ENCODE data around the gene RAB26. TPM values are rescaled to one million over a fixed set of nuclear protein-coding genes. Genes with fewer than 3 reads are reported as not detected.
"Not testable (repeated sequence)": the region's sequence is repeated elsewhere in the genome, so short reads cannot be mapped to it uniquely, and the experiment has no call there.

Gene RAB26
- total and polyA plus RNA-seq, 4 donors: 1.9 to 3.9 (median 3.0) TPM

DNA sequence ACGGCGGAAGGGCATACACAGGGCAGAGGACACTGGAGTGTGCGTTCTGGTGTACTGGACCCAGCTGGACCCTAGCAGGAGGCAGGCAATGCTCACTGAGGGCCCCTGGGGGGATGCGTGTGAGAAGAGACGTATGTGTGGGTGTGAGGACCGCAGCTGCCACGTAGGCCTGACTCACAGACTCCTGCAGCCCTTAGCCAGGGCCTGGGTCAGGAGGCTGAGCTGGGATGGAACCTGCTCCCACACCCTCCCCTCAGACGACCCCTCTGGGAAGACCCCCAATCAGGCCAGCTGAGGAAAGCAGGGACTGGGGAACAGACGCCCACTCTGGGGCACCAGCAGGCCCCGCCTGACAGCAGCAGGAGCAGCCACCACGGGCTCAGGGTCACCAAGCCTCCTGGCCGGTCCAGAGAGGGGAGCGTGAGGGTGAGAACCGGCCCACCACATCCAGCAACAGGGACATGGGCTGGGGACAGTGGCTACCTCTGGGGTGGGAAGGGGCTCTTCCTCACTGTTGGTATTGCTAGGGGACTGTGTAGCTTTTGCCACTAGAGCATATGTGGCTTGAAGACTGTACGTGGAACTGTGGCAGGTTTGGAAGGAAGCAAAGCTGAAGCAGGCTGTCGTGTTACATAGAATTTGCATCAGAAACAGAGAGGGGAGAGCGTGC is 41.2 kb upstream of the RAB26 start:
- H3K9ac ChIP-seq (ENCODE audit: low read depth in 1 of 2, low read length in 2 of 2); H3K9me3 ChIP-seq (ENCODE audit: control insufficient read depth in 4 of 4, low read length in 3 of 4); H3K4me1 ChIP-seq (ENCODE audit: control insufficient read depth in 4 of 4, insufficient read depth in 4 of 4, low read length in 3 of 4); H3K27ac ChIP-seq (ENCODE audit: low read depth in 1 of 2, low read length in 2 of 2); DNase-seq (ENCODE audit: low spot score); H3K27me3 ChIP-seq (ENCODE audit: control insufficient read depth in 4 of 4, insufficient read depth in 4 of 4, low read length in 3 of 4); H3K4me3 ChIP-seq (ENCODE audit: low read depth in 1 of 3, low read length in 3 of 3): not testable (repeated sequence)
- peaks cover 0 to 31% (median 16%) of the 10 kb centered on the region in 4 donors for H3K36me3 ChIP-seq (ENCODE audit: control insufficient read depth in 4 of 4, insufficient read depth in 3 of 4, low read depth in 1 of 4, low read length in 3 of 4)
- 94% methylated on average over 17 of the region's 17 CpGs for WGBS

DNA sequence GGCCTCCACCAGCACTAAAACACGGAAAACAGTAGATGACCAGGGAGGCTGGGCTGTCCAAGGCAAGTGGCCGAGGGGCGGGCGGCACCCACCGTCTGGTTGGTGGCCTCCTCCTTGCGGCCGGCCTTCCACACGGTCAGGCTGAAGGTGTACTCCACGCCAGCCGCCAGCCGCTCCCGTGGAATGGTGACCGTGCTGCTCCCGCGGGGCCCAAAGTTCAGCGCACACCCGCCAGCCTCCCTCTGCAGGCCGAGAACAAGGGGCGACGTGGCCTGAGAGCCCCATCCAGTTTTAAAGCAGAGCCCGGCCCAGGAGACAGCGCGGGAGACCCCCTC is 40.7 kb upstream of the RAB26 start:
- H3K36me3 ChIP-seq (ENCODE audit: control insufficient read depth in 4 of 4, insufficient read depth in 3 of 4, low read depth in 1 of 4, low read length in 3 of 4): peaks cover 0 to 27% (median 13%) of the 10 kb centered on the region in 4 donors
- H3K27ac ChIP-seq (ENCODE audit: low read depth in 1 of 2, low read length in 2 of 2); H3K4me3 ChIP-seq (ENCODE audit: low read depth in 1 of 3, low read length in 3 of 3); H3K9me3 ChIP-seq (ENCODE audit: control insufficient read depth in 4 of 4, low read length in 3 of 4); H3K27me3 ChIP-seq (ENCODE audit: control insufficient read depth in 4 of 4, insufficient read depth in 4 of 4, low read length in 3 of 4); H3K9ac ChIP-seq (ENCODE audit: low read depth in 1 of 2, low read length in 2 of 2); H3K4me1 ChIP-seq (ENCODE audit: control insufficient read depth in 4 of 4, insufficient read depth in 4 of 4, low read length in 3 of 4); DNase-seq (ENCODE audit: low spot score): not testable (repeated sequence)
- WGBS: 95% methylated on average over 23 of the region's 23 CpGs

DNA sequence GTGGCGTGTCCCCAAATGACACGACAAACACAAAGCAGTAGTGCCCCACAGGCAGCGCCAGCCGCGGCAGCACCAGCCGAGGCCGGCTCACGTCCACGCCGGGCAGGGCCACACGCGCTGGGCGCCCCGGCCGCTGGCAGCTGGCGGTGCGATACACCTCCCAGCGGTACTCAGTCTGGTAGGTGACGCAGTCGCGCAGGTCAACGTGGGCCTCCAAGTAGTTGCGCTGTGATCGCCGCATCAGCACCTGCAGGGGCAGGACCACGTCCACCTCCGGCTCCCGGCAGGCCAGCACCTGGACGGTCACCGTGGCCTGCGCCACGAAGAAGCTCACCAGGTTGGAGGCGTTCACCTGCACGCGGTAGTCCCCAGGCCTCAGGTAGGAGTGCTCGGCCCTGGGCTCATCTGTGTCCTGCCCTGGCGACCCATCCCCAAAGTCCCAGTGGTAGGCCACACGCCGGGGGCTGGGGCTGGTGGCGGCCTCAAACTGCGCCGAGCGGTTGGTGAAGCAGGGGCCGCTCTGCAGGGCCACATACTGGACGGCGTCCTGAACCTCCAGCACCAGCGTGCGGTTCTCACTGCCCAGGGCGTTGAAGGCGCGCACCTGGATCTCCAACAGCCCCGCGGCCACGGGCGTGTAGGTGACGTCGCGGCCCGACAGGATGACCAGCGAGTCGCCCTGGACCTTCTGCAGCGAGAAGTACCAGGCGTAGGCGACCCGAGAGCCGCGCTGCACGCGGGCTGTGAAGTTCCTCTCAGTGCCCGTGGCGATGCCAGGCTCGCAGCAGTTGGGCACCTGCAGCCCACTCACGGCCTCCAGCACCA is 39.8 kb upstream of the RAB26 start:
- H3K4me1 ChIP-seq (ENCODE audit: control insufficient read depth in 4 of 4, insufficient read depth in 4 of 4, low read length in 3 of 4); H3K4me3 ChIP-seq (ENCODE audit: low read depth in 1 of 3, low read length in 3 of 3); H3K9me3 ChIP-seq (ENCODE audit: control insufficient read depth in 4 of 4, low read length in 3 of 4); H3K9ac ChIP-seq (ENCODE audit: low read depth in 1 of 2, low read length in 2 of 2); H3K27me3 ChIP-seq (ENCODE audit: control insufficient read depth in 4 of 4, insufficient read depth in 4 of 4, low read length in 3 of 4); DNase-seq (ENCODE audit: low spot score); H3K27ac ChIP-seq (ENCODE audit: low read depth in 1 of 2, low read length in 2 of 2): not testable (repeated sequence)
- peaks cover 0 to 25% (median 12%) of the 10 kb centered on the region in 4 donors for H3K36me3 ChIP-seq (ENCODE audit: control insufficient read depth in 4 of 4, insufficient read depth in 3 of 4, low read depth in 1 of 4, low read length in 3 of 4)
- 97% methylated on average over 73 of the region's 73 CpGs for WGBS

DNA sequence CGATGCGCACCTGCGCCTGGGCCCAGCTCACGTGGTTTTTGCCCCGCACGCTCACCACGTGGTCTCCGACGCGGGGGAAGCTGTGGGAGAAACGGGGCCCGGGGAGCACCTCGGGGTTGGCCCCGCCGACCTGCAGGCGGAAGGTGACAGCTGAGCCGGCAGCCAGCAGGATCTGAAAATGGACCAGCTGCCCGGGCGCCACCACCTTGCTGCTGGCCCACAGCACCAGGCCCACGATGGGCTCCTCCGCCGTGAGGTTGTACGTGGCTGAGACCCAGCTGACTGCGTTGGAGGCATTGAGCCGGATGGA is 39.2 kb upstream of the RAB26 start:
- not testable (repeated sequence) for H3K9me3 ChIP-seq (ENCODE audit: control insufficient read depth in 4 of 4, low read length in 3 of 4); H3K4me1 ChIP-seq (ENCODE audit: control insufficient read depth in 4 of 4, insufficient read depth in 4 of 4, low read length in 3 of 4); H3K27ac ChIP-seq (ENCODE audit: low read depth in 1 of 2, low read length in 2 of 2); H3K4me3 ChIP-seq (ENCODE audit: low read depth in 1 of 3, low read length in 3 of 3); DNase-seq (ENCODE audit: low spot score); H3K27me3 ChIP-seq (ENCODE audit: control insufficient read depth in 4 of 4, insufficient read depth in 4 of 4, low read length in 3 of 4); H3K9ac ChIP-seq (ENCODE audit: low read depth in 1 of 2, low read length in 2 of 2)
- peaks cover 0 to 25% (median 12%) of the 10 kb centered on the region in 4 donors for H3K36me3 ChIP-seq (ENCODE audit: control insufficient read depth in 4 of 4, insufficient read depth in 3 of 4, low read depth in 1 of 4, low read length in 3 of 4)
- 98% methylated on average over 25 of the region's 25 CpGs for WGBS

DNA sequence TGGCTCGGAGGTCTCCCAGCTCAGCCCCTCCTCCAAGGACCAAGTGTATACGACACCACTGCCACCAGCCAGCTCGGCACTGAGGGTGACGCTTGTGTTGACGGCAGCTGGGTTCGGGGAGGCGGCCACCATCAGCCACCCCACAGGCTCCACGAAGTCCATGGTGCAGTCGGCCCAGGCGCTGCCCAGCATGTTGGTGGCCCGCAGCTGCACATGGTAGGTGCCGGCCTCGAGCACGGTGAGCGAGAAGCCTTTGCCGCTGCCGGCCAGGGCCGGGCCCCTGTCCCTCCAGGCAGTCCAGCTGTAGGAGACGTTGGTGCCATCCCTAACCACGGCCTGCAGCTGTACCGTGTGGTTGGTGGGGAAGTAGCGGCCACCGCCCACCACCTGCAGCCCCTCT is 38.6 kb upstream of the RAB26 start:
- 95% methylated on average over 22 of the region's 23 CpGs for WGBS
- not testable (repeated sequence) for DNase-seq (ENCODE audit: low spot score); H3K27me3 ChIP-seq (ENCODE audit: control insufficient read depth in 4 of 4, insufficient read depth in 4 of 4, low read length in 3 of 4); H3K9me3 ChIP-seq (ENCODE audit: control insufficient read depth in 4 of 4, low read length in 3 of 4); H3K27ac ChIP-seq (ENCODE audit: low read depth in 1 of 2, low read length in 2 of 2); H3K4me1 ChIP-seq (ENCODE audit: control insufficient read depth in 4 of 4, insufficient read depth in 4 of 4, low read length in 3 of 4); H3K4me3 ChIP-seq (ENCODE audit: low read depth in 1 of 3, low read length in 3 of 3); H3K9ac ChIP-seq (ENCODE audit: low read depth in 1 of 2, low read length in 2 of 2)
- H3K36me3 ChIP-seq (ENCODE audit: control insufficient read depth in 4 of 4, insufficient read depth in 3 of 4, low read depth in 1 of 4, low read length in 3 of 4): peaks cover 0 to 27% (median 12%) of the 10 kb centered on the region in 4 donors

DNA sequence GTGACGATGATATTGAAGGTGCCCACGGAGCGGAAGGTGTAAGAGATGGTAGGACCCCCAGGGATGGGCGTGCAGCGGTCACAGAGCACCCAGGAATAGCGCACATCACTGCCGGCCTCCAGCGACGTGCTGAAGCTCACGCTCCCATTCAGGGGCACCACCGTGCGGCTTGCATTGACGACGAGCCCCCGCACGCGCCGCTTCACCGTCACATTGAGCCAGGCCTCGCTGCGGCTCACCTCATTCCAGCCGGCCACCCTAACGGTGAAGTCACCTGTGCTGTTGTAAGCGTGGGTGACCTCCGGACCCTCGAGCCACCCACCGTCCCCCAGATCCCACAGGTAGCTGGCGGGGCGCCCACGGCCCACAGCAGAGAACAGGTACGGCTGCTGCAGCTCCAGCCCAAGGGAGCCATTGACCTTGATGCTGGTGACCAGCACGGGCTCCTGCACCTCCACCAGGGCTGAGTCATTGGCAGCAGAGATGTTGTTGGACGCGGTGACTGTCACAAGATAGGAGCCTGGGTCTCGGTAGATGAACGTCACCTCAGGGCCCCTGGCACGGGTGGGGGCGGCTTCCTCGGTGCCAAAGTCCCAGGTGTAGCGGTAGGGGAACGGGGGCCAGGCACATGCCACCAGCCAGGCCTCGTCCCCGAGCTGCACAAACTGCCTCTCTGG is 38.0 kb upstream of the RAB26 start:
- peaks cover 0 to 27% (median 12%) of the 10 kb centered on the region in 4 donors for H3K36me3 ChIP-seq (ENCODE audit: control insufficient read depth in 4 of 4, insufficient read depth in 3 of 4, low read depth in 1 of 4, low read length in 3 of 4)
- H3K4me3 ChIP-seq (ENCODE audit: low read depth in 1 of 3, low read length in 3 of 3); H3K4me1 ChIP-seq (ENCODE audit: control insufficient read depth in 4 of 4, insufficient read depth in 4 of 4, low read length in 3 of 4); H3K27me3 ChIP-seq (ENCODE audit: control insufficient read depth in 4 of 4, insufficient read depth in 4 of 4, low read length in 3 of 4); H3K9me3 ChIP-seq (ENCODE audit: control insufficient read depth in 4 of 4, low read length in 3 of 4); H3K27ac ChIP-seq (ENCODE audit: low read depth in 1 of 2, low read length in 2 of 2); DNase-seq (ENCODE audit: low spot score); H3K9ac ChIP-seq (ENCODE audit: low read depth in 1 of 2, low read length in 2 of 2): not testable (repeated sequence)
- 88% methylated on average over 43 of the region's 43 CpGs for WGBS

DNA sequence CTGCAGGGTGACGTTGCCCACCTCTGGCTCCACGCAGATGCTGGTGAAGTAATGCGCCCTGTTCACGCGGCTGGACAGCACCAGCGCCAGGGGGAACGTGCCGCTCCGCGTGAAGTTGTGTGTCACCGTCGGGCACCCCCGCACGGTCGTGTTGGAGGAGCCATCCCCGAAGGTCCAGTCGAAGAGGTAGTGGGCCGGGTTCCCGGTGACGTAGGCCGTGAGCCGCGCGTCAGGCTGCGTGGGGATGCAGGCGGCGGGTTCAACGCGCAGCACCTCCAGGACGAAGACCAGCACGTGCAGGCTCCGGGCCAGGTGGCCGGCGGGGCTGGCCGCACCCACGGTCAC is 37.4 kb upstream of the RAB26 start:
- DNase-seq (ENCODE audit: low spot score): not testable (repeated sequence)

More for the DNA sequence above, 37.4 kb upstream of the RAB26 start:
- peaks cover 0 to 26% (median 11%) of the 10 kb centered on the region in 4 donors for H3K36me3 ChIP-seq (ENCODE audit: control insufficient read depth in 4 of 4, insufficient read depth in 3 of 4, low read depth in 1 of 4, low read length in 3 of 4)
- not testable (repeated sequence) for H3K4me3 ChIP-seq (ENCODE audit: low read depth in 1 of 3, low read length in 3 of 3); H3K9ac ChIP-seq (ENCODE audit: low read depth in 1 of 2, low read length in 2 of 2); H3K27ac ChIP-seq (ENCODE audit: low read depth in 1 of 2, low read length in 2 of 2); H3K4me1 ChIP-seq (ENCODE audit: control insufficient read depth in 4 of 4, insufficient read depth in 4 of 4, low read length in 3 of 4); H3K9me3 ChIP-seq (ENCODE audit: control insufficient read depth in 4 of 4, low read length in 3 of 4); H3K27me3 ChIP-seq (ENCODE audit: control insufficient read depth in 4 of 4, insufficient read depth in 4 of 4, low read length in 3 of 4)
- WGBS: 97% methylated on average over 36 of the region's 36 CpGs

All from liver (tissue), 9 donors.